ENCODE data around the gene LENG9.

DNA sequence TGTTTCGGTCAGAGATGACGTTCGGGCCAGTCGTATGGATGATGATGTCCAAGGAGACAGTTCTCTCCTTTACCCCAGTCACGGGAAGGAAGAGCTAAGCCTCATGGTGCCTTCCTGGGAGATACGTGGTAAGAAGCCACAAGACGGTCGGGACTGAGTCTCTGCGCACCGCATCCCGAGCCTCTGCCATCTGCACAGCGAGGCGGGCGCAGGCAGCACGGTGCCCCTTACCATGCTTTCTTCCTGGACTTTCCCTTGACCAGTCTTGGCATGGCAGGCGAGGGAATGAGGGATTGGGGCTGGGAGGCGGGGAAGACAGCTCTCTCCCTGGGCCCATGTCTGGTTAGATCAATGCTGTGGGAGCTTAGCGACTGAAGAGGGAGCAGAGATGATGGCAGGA lies 29.0 kb upstream of the LENG9 start:
- TF ChIP-seq, protein P1, sequence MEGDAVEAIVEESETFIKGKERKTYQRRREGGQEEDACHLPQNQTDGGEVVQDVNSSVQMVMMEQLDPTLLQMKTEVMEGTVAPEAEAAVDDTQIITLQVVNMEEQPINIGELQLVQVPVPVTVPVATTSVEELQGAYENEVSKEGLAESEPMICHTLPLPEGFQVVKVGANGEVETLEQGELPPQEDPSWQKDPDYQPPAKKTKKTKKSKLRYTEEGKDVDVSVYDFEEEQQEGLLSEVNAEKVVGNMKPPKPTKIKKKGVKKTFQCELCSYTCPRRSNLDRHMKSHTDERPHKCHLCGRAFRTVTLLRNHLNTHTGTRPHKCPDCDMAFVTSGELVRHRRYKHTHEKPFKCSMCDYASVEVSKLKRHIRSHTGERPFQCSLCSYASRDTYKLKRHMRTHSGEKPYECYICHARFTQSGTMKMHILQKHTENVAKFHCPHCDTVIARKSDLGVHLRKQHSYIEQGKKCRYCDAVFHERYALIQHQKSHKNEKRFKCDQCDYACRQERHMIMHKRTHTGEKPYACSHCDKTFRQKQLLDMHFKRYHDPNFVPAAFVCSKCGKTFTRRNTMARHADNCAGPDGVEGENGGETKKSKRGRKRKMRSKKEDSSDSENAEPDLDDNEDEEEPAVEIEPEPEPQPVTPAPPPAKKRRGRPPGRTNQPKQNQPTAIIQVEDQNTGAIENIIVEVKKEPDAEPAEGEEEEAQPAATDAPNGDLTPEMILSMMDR (IDR thresholded peaks at IDR 0.05 in 8 of 11, conservative IDR thresholded peaks at IDR 0.05 in 3 of 11): no peak
- no peak for TF ChIP-seq POLR2A (IDR thresholded peaks at IDR 0.05)
